ENCODE results near the gene PMPCA.

- TF ChIP-seq CTCF (IDR thresholded peaks at IDR 0.05; ENCODE audit: low read depth, low read length, missing input control), result no peak
- TF ChIP-seq GABPA (IDR thresholded peaks at IDR 0.05 in 1 of 2, conservative IDR thresholded peaks at IDR 0.05 in 1 of 2), result no peak
- no peak for TF ChIP-seq ATF3 (IDR thresholded peaks at IDR 0.05)
- TF ChIP-seq JUND (IDR thresholded peaks at IDR 0.05), result no peak
- TF ChIP-seq REST (IDR thresholded peaks at IDR 0.05), result no peak
- TF ChIP-seq YY1 (IDR thresholded peaks at IDR 0.05), result peak; percentile 18
- no peak for TF ChIP-seq RXRA (IDR thresholded peaks at IDR 0.05)
- TF ChIP-seq RAD21 (IDR thresholded peaks at IDR 0.05), result no peak
- no peak for TF ChIP-seq SP1 (IDR thresholded peaks at IDR 0.05)
- no peak for TF ChIP-seq HNF4G (IDR thresholded peaks at IDR 0.05)
- no peak for TF ChIP-seq EGR1 (IDR thresholded peaks at IDR 0.05; ENCODE audit: low read depth in 2 of 2)
Observed at GRCh38 chr9:136399176-136400037, 11.1 kb upstream of the PMPCA start.

Data from liver (tissue), 3 donors.